CD4-positive, alpha-beta T cell treated with Interferon alpha-2 for 1 hour (primary cell): ENCODE data around the gene HECTD4.

Source experiments
- DNase-seq, 2 donors: peaks; one replicate each; pipeline ENCODE4 v3.0.0-alpha.2; 2020 to 2022

HECTD4 gene

DNA sequence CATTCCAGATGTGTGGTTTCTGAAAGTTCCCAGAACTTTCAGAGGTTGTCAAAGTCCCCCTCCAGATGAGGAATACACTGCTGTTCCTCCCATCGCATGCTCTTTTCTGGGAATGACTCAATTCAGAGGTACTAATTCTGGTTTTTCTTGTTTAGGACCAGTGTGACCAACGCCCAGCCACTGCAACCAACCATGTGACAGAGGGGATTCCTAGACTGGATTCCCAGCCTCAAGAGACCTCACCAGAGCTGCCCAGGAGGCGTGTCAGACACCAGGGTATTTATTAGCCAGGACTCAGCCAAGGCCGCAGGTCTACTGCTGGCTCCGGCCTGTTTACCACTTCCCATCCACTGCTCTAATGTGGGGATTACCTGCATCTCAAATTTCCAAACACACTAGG, 232.6 kb downstream of the HECTD4 start:
- no peak for DNase-seq

DNA sequence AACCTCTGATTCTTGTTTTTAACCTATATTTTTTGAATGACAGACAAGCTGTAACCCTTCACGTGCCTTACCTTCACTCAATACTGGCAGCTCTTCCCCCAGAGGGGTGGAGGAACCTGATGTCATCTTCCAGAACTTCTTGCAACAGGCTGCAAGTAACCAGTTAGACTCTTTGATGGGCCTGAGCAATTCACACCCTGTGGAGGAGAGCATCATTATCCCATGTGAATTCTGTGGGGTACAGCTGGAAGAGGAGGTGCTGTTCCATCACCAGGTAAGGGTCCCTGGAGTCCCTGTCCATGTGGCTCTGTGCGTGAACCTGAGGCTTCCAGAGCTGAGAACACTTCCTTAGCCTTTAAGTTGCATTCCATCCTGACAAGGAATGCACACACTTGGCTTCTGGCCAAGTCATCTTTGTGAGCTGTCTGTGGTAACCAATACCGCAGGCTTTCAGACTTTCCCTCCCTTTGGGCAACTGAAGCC, 234.2 kb downstream of the HECTD4 start:
- no peak for DNase-seq

DNA sequence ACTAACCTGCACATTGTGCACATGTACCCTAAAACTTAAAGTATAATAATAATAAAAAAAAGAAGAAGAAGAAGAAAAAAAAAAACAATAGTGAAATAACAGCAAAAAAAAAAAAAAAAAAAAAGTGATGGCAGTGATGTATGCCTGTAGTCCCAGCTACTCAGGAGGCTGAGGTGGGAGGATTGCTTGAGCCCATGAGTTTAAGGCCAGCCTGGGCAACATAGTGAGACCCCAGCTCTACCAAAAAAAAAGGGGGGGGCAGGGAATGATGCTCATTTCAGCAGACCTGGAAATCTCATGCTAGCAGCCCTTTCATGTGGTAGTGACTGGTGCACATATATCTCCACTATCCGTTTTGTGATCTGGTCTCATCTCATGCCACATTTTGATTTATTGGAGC, 236.1 kb downstream of the HECTD4 start:
- DNase-seq, result no peak

DNA sequence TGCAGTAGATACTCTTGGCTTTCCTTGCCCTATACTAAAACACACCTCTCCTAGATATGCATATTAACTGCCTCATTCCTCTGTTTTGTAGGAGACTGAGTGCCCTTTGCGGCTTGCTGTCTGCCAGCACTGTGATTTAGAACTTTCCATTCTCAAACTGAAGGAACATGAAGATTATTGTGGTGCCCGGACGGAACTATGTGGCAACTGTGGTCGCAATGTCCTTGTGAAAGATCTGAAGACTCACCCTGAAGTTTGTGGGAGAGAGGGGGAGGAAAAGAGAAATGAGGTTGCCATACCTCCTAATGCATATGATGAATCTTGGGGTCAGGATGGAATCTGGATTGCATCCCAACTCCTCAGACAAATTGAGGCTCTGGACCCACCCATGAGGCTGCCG, 241.5 kb downstream of the HECTD4 start:
- DNase-seq, result no peak

DNA sequence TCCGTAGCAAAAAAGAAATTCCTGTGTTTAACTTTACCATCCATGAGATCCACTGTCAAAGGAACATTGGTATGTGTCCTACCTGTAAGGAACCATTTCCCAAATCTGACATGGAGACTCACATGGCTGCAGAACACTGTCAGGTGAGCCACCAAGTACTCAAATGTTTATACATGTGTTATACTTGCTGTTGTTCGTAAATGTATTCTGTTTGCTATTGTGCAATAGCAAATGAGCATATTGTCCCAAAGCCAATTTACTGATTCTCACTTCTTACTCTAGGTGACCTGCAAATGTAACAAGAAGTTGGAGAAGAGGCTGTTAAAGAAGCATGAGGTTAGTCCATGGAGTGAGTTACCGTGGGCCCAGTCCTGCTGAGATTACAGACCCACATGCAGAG, 247.5 kb downstream of the HECTD4 start:
- DNase-seq, result no peak

DNA sequence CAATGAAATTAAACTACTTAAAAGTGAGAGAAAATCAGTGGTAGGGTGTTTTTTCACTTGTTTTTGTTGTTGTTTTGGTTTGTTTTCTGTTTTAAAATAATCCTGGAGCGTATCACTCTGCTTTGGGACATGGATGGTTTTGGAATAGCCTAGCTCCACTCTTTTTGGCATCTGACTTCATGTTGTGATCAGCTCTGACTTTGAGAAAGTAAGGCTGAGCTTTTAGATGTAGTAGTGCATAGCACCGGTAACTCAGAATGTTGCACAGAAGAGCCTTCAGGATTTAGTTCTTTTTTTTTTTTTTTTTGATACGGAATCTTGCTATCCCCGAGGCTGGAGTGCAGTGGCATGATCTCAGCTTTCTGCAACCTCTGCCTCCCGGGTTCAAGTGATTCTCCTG, 248.8 kb downstream of the HECTD4 start:
- no peak for DNase-seq

DNA sequence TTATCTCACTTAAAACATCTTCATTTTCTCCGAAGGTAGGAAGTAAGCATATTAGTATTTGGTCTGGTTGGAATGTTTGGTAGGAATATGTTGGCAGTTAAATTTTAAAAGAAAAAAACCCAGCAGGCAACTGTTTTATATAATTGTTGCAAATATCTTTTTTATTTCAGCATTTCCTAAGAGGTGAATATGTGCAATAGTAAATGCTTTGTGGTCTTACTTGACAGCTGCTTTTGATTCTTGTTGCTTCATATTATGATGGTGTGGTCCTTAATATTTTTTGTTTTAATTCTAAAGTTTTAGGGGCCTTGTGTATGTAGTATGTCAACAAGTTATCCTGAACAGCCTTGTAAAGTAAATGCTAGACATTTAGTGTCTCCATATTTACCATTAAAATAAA, 250.5 kb downstream of the HECTD4 start:
- no peak for DNase-seq

DNA sequence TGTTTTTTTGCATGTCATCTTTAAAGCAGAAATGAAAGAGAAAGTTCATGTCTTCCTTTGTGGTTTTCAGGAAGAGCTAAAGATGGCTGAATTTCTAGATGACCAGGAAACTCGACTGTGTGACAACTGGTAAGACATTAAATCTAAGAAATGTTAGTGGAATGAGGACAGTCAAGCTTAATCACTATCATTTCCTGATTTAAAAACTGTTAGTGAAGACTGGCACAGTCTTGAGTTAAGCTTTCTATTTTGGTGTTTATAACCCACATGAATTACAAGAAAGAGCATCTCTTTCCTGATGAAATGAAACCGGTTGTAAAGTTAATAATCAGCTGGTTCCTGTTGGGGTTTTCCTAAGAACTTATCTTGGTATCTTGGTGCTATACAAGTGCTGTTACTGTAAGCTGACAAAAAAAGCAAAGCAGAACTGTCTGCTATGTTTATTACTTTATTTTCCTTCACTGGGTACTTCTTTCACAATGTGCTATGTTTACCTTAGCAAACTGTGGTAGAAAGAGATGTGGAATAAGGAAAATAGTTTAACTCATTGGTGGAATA, 251.7 kb downstream of the HECTD4 start:
- DNase-seq, result peak; percentile 13 to 90

DNA sequence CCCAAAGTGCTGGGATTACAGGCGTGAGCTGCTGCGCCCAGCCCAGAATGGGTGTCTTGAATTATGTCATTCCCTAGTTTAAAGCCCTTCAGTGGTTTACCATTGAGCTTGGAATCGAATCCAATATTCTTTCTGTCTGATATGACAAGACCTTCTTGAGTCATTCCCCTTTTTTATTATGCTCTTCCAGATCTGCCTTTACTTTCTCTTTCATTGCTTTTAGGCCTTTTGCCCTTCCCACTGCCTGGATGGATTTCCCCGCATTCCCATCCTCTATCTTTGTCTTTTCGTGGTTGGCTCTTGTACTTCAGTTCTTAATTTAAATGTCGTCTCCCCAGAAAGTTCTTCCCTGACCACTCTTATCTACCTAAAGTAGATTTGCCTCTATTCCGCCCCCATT, 255.3 kb downstream of the HECTD4 start:
- peak in 1 of 2 donors; percentile 10 for DNase-seq

DNA sequence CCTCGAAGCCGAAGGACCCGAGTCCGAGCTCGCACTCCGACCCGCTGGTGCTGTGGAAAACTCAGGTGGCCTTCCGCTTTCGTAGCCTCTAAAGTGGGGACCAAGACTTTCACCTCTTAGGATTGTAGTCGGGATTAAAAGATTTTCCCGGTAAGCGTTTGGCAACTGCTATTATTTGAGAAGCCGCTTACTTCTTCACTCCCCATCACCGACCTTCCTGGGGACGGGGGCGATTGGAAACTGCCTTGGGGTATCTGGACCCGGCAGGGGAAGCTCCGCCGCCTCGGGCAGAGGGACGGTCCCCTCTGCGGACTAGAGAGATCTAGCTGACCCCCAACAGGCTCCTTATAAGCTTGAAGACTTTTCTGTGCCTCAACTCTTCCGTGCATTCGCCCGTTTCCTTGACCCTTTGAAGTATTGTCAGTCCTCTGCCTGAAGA, 256.2 kb downstream of the HECTD4 start:
- peak in 1 of 2 donors; percentile 23 for DNase-seq

DNA sequence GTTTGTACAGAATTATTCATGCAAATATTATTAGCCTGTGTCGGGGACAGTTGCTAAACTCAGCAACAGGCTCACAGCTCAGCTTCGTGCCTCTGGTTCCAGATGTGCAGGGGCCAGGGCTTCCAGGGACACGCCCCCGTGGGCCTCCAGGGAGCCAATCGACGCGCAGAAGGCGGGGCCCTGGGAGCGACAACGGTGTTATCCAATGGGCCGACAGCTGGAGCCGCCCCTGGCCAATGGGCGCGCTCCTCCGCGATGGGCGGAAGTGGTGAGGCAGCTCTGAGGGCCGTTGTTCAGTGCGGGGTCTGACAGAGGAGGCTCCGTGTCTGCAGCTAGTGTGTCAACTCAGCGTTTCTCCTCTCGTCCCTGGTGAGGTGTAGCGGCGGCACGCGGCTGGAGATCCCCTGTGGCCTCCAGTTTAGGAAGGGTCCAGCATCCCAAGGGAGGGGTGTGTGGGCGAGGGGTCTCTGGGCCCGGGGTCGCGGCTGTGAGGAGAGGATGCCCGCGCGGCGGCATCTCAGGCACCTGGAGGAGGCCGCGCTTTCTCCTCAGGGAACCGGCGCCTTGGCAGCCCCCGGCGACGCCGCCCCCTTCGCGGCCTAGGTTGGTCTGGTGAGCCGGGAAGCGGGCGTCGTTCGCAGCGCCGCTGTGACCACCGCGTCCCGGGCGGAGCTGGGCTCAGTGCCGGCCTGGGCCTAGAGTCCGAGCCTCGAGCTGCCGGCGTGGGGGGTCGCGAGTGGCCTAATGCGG, 256.8 kb downstream of the HECTD4 start, which contains the start of gene TRAFD1:
TRAFD1 (plus strand) TSS at position 311 of the 750 bp plus-strand sequence. CDS start 4,963 bp downstream, outside the sequence.
- peak; percentile 97 to 99 for DNase-seq

DNA sequence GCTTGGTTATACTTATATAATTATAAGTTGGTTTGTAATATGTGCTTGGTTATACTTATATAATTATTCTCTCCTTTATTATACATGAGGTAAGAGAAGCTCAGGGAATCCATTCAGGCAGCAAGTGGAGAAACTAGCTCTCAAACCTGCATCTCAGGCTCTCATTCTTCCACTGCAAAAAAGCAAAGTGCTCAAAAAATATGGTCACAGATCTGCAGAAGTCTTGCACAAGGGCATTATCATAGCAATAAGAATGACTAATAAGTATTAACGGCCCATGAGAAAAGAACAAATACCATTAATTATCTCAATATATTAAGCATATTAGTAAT, 257.3 kb downstream of the HECTD4 start:
- no peak for DNase-seq

DNA sequence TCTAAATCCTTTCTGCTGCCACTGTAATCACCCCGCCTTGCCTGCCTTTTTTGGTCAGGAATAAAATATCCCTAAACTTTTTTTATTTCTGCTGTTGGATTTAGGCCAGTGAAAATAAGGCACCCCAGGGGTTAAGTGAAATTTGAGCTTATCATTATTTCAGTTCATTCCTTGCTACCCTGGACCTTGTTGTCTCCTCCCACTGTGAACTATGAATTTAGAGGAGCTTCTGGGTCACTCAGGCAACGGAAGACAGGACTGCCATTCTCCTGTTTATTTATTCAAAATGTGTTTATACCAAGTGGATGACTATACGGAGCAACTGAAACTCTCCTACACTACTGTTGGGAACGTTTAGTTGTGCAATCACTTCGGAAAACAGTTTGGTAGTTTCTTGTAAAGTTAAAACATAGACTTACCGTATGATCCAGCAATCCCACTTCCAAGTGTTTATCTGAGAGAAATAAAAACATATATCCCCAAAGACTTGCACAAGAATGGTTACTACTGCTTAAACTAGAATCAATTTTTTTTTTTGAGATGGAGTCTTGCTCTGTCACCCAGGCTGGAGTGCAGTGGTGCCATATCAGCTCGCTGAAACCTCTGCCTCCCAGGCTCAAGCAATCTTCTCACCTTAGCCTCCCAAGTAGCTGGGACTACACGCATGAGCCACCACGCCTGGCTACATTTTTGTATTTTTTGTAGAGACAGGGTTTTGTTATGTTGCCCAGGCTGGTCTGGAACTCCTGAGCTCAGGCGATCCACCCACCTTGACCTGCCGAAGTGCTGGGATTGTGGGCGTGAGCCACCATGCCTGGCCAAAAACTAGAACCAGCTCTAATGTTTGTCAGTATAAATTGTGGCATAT, 259.2 kb downstream of the HECTD4 start:
- no peak for DNase-seq

DNA sequence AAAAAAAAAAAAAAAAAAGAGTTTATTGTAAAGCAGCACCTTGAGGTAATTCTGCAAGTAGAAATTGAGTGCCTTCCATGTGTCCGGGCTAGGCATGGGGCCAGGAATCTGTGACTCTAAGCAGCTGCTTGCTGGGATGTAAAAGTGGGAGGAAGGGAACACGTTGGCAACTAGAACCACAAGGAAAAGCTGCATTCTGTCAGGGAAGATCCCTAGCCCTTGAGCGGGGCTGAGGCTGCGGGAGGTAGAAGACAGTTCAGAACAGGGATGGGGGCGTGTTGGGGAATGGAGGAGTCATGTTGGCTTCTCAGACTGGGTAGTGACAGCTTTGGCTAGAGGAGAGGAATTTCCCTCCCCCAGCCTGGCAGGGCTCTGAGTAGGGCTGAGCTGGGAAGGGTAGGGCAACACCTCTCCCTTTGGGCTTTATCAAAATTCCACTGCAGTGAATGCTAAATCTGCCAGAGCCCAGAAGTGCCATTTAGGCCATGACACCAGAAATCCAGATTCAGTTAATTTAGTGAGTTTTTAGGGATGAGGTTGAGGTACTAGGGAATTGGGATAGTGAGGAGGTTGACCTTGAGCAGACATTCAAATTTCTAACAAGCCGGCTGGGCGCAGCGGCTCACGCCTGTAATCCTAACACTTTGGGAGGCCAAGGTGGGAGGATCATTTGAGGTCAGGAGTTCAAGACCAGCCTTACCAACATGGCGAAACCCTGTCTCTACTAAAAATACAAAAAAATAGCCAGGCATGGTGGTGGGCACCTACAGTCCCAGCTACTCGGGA, 260.3 kb downstream of the HECTD4 start:
- DNase-seq, result no peak

DNA sequence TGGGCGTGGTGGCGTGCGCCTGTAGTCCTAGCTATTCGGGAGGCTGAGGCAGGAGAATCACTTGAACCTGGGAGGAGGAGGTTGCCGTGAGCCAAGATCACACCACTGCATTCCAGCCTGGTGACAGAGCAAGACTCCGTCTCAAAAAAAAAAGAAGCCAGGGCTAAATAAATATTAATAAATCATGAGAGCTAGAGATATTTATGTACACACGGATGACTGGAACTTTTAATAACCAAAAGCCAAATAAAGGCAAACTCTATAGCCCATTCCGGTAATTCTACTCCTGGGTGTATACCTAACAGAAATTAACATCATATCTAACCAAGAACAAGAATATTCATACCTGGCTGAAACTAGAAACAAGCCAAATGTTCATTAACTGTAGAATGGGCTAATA, 264.5 kb downstream of the HECTD4 start:
- DNase-seq, result no peak

DNA sequence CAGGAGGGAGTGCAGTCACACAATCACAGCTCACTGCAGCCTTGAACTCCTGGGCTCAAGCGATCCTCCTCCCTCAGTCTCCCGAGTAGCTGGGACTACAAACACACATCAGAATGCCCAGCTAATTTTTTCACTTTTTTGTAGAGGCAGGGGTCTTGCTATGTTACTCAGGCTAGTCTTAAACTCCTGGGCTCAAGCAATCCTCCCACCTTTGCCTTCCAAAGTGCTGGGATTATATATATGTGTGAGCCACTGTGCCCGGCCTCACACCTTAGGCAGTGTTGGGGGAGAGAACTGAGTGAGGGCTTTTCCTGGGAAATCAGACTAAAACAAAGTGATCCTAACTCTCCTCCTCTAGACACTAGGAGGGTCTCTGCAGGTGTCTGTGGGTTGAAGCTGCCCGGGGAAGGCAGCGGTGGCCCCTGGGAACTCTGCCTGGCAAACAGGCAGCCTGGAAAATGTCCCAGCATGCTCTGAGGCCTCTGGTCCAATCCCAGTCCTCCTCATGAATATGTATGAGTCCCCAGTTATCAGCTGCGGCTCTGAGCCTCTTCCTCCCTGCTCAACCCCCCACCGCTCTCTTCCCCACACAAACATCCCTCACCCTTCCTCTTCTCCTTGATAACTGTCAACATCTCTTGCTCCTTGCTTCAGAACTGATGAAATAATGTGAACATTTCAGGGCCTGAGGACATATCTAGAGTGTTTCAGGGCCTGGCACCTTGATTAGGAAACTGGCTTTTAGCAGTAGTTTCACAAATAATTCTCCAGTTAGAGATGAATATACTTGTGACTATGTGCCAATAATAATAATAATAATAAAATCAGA, 265.8 kb downstream of the HECTD4 start:
- peak; percentile 14 to 15 for DNase-seq

DNA sequence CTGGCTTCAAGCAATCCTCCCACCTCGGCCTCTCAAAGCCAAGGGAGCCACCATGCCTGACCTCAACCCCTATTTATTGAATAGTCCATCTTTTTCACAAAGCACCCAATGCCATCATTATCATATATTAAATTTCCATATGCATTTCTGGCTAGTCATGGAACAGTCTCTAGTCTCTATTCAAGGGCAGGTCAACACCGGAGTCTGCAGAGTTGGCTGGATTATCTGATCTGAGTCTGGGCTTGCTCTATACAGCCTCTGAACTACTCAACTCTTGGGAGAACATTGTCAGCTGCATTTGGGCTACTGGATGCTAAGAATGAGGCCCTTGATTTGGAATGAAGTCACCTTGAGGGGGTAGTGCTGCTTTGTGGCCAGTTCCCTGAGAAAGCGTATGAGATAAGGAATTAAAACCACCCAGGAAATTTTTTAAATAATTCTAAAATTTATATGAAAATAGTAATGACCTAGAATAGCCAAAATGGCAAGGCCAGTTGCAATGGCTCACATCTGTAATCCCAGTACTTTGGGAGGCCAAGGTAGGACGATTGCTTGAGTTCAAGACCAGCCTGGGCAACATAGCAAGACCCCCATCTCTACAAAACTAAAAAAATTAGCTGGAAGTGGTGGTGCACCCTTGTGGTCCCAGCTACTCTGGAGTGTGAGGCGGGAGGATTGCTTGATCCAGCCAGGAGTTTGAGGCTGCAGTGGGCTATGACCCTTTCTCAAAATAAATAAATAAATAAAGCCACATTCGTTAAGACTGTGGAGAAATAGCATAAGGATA, 266.8 kb downstream of the HECTD4 start:
- DNase-seq, result no peak

DNA sequence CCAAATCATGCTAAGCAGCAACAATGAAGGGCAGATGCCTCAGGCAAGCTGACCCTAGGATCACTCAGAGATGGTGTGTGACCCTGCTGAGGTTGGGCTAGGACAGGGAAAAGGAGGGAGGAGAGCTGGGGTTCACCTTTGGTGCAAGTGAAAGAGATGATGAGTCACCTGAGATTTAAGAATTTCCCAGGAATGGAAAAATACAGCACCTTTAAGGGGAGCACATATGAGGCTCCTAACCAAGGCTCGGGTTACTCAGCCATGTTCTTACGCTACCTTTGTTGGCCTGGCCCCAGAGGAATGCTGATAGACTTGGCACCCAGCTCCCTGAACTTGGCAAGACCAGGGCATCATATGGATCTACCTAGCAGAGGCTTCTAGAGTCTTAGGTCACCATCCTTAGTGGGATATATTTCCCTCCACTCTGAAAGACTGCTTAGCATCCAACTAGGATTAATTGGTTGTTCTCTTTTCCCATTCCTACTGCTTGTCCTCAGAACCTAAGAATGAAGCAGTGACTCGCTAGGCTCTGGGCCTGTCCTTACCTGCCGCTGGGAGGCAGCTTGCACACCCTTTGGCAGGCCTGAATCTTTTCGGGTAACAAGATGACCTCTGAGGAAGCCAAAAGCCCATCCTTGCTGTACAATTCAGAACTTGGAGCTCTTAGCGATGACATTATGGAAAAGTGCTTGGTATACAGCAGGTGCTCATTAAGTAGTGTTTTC, 269.7 kb downstream of the HECTD4 start:
- DNase-seq, result no peak

DNA sequence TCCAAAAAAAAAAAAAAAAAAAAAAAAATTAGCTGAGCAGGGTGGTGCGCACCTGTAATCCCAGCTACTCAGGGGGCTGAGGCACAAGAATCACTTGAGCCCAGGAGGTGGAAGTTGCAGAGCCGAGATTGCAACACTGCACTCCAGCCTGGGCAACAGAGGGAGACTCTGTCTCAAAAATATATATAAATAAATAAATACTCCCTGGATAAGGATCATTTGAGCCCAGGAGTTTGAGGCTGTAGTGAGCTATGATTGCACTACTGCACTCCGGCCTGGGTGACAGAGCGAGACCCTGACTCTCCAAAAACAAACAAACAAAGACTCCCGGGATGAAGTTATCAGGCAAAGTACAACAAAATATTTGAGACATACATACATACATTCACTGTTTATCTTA, 270.3 kb downstream of the HECTD4 start:
- no peak for DNase-seq
